Fibroblast of gingiva (primary cell): Measurements from ENCODE around the gene BMERB1.

ENCODE experiments used
- DNase-seq: peaks from one replicate; pipeline ENCODE4 v3.0.0-alpha.2; 2011; ENCODE audit warnings: low read depth

The BMERB1 gene

GRCh38 chr16:15498427-15499175, 64.2 kb downstream of the BMERB1 start:
- peak; percentile 64 for DNase-seq

GRCh38 chr16:15502041-15502725, 67.8 kb downstream of the BMERB1 start:
- DNase-seq = peak; percentile 66

- DNase-seq = no peak
These were observed 72.1 kb downstream of the BMERB1 start for GRCh38 chr16:15506441-15506840.

- peak; percentile 72 for DNase-seq
These were observed 73.0 kb downstream of the BMERB1 start for GRCh38 chr16:15507301-15507958.

- DNase-seq = no peak
These were observed 73.7 kb downstream of the BMERB1 start for GRCh38 chr16:15507959-15508627.

- DNase-seq = no peak
These were observed 74.7 kb downstream of the BMERB1 start for GRCh38 chr16:15509051-15509592.

- DNase-seq = no peak
These were observed 75.5 kb downstream of the BMERB1 start for GRCh38 chr16:15509593-15510535.

GRCh38 chr16:15510992-15511391, 76.6 kb downstream of the BMERB1 start:
- DNase-seq = no peak

- DNase-seq = no peak
These were observed 77.5 kb downstream of the BMERB1 start for GRCh38 chr16:15511759-15512487.

- no peak for DNase-seq
These were observed 78.8 kb downstream of the BMERB1 start for GRCh38 chr16:15513156-15513555.

- DNase-seq = no peak
These were observed 81.6 kb downstream of the BMERB1 start for GRCh38 chr16:15515992-15516391.

GRCh38 chr16:15516609-15517008, 82.2 kb downstream of the BMERB1 start:
- DNase-seq = no peak

GRCh38 chr16:15517743-15518377, 83.5 kb downstream of the BMERB1 start:
- DNase-seq = no peak

GRCh38 chr16:15518381-15519351, 84.3 kb downstream of the BMERB1 start:
- DNase-seq = peak; percentile 78

GRCh38 chr16:15519790-15520189, 85.4 kb downstream of the BMERB1 start:
- DNase-seq = no peak

GRCh38 chr16:15521390-15521757, 87.0 kb downstream of the BMERB1 start:
- no peak for DNase-seq

- DNase-seq = no peak
These were observed 87.5 kb downstream of the BMERB1 start for GRCh38 chr16:15521758-15522509.

GRCh38 chr16:15523092-15523541, 88.7 kb downstream of the BMERB1 start:
- DNase-seq = no peak
